GM21515 (cell line): Measurements from ENCODE around the gene ECSCR.
A peak's percentile ranks its signal among the peaks of the same experiment; 100 is the strongest.
"Not testable (repeated sequence)": the region's sequence is repeated elsewhere in the genome, so short reads cannot be mapped to it uniquely, and the experiment has no call there.

ENCODE experiments used
- ATAC-seq: cut with Tn5 transposase; IDR thresholded peaks from one replicate; pipeline ENCODE4 v1.9.1; 2021; ENCODE audit not compliant: unreplicated experiment

ECSCR gene

GRCh38 chr5:139414581-139415130, 47.9 kb downstream of the ECSCR start:
- ATAC-seq: no peak

GRCh38 chr5:139413963-139414362, 48.6 kb downstream of the ECSCR start:
- ATAC-seq: no peak

GRCh38 chr5:139413153-139413552, 49.4 kb downstream of the ECSCR start:
- no peak for ATAC-seq

- ATAC-seq: no peak
Observed at GRCh38 chr5:139410993-139411828, 51.3 kb downstream of the ECSCR start.

- ATAC-seq: no peak
Observed at GRCh38 chr5:139410121-139410992, 52.2 kb downstream of the ECSCR start.

GRCh38 chr5:139409116-139409515, 53.4 kb downstream of the ECSCR start:
- ATAC-seq: not testable (repeated sequence)

GRCh38 chr5:139408191-139408590, 54.4 kb downstream of the ECSCR start:
- ATAC-seq: no peak

GRCh38 chr5:139407517-139407916, 55.0 kb downstream of the ECSCR start:
- ATAC-seq: no peak

- no peak for ATAC-seq
Observed at GRCh38 chr5:139406963-139407362, 55.6 kb downstream of the ECSCR start.

GRCh38 chr5:139404484-139404840, 58.1 kb downstream of the ECSCR start:
- no peak for ATAC-seq

- ATAC-seq: peak; percentile 85
Observed at GRCh38 chr5:139403787-139404483, 58.6 kb downstream of the ECSCR start, which contains the start of gene SPATA24. SPATA24 (minus strand) TSS chr5:139404089; CDS start chr5:139404060, 29 bp downstream.

- ATAC-seq: no peak
Observed at GRCh38 chr5:139403418-139403786, 59.1 kb downstream of the ECSCR start.

GRCh38 chr5:139402561-139403158, 59.9 kb downstream of the ECSCR start:
- ATAC-seq: no peak

- ATAC-seq: no peak
Observed at GRCh38 chr5:139401546-139401945, 61.0 kb downstream of the ECSCR start.

- ATAC-seq: no peak
Observed at GRCh38 chr5:139399501-139400121, 62.9 kb downstream of the ECSCR start.
